ENCODE data around the gene DCTD. TPM values are rescaled to one million over a fixed set of nuclear protein-coding genes. Genes with fewer than 3 reads are reported as not detected.

Gene DCTD
- total and polyA plus RNA-seq, 8 donors = 3.5 to 90.6 (median 59.9) TPM

- Histone ChIP-seq H3K4me3 (no peak overlapping the region), H3K4me1 (no peaks in the 10 kb centered on the region), H3K27me3 (no peaks in the 10 kb centered on the region), H3K27ac (no peak overlapping the region), H3K9me3 (no peaks in the 10 kb centered on the region), H3K36me3 (no peaks in the 10 kb centered on the region)
- DNase-seq = no peak
- 70 to 84% (median 76%) methylated on average over 11 of the region's 11 CpGs for WGBS, 5 donors
- intact Hi-C loops (cut with DNase I; ENCODE audit: low total_unique reads) = no loop called here
- TF ChIP-seq POLR2A (IDR thresholded peaks at IDR 0.05) (no peak), POLR2AphosphoS5 (IDR thresholded peaks at IDR 0.05) (no peak), CTCF (IDR thresholded peaks at IDR 0.05) (no peak), EP300 (IDR thresholded peaks at IDR 0.05) (no peak)
Measured at GRCh38 chr4:182842104-182842600, 75.0 kb downstream of the DCTD start.

- Histone ChIP-seq H3K4me3 (no peak overlapping the region), H3K27ac (no peak overlapping the region), H3K27me3 (peaks cover 0 to 10% (median 0%) of the 10 kb centered on the region in 3 donors), H3K36me3 (no peaks in the 10 kb centered on the region), H3K9me3 (no peaks in the 10 kb centered on the region), H3K4me1 (no peaks in the 10 kb centered on the region)
- intact Hi-C loops (cut with DNase I; ENCODE audit: low total_unique reads) = no loop called here
- TF ChIP-seq POLR2A (IDR thresholded peaks at IDR 0.05) = no peak
- TF ChIP-seq POLR2AphosphoS5 (IDR thresholded peaks at IDR 0.05) = no peak
- no peak for TF ChIP-seq CTCF (IDR thresholded peaks at IDR 0.05)
- WGBS, 5 donors = 88 to 95% (median 90%) methylated on average over 10 of the region's 10 CpGs
- no peak for DNase-seq
Measured at GRCh38 chr4:182840108-182840507, 77.1 kb downstream of the DCTD start.

Other genes with a start within 250 kb of the DCTD start
- 10 to 100 TPM; 30.9 to 59.1 (median 35.4) TPM for gene WWC2, start 181.9 kb upstream of the DCTD start, total RNA-seq
- gene WWC2, start 181.9 kb upstream of the DCTD start, polyA plus RNA-seq = 1 to 10 TPM; 2.6 to 6.0 (median 4.9) TPM

Measured in stomach (tissue), 9 donors.